C4-2B (cell line): ENCODE data around the gene FAM180A.

Experiments
- H3K27ac ChIP-seq: fragments of 450-650 bp; 2 replicates; pipeline ENCODE4 v1.5.1; 2017
- CTCF ChIP-seq: fragments of 450-650 bp; conservative IDR thresholded peaks from 2 replicates; pipeline ENCODE4 v1.5.1; 2017; ENCODE audit warnings: mild to moderate bottlenecking
- ZFX ChIP-seq: fragments of 450-650 bp; IDR thresholded peaks from 2 replicates; pipeline ENCODE4 v1.6.1; 2017

Gene FAM180A

GRCh38 chr7:135736586-135737305 is 11.9 kb downstream of the FAM180A start:
- TF ChIP-seq ZFX (no peak), CTCF (no peak)
- no peak overlapping the region for H3K27ac ChIP-seq

GRCh38 chr7:135734343-135734689 is 14.3 kb downstream of the FAM180A start:
- H3K27ac ChIP-seq, result no peak overlapping the region
- no peak for TF ChIP-seq ZFX
- TF ChIP-seq CTCF, result no peak

DNA sequence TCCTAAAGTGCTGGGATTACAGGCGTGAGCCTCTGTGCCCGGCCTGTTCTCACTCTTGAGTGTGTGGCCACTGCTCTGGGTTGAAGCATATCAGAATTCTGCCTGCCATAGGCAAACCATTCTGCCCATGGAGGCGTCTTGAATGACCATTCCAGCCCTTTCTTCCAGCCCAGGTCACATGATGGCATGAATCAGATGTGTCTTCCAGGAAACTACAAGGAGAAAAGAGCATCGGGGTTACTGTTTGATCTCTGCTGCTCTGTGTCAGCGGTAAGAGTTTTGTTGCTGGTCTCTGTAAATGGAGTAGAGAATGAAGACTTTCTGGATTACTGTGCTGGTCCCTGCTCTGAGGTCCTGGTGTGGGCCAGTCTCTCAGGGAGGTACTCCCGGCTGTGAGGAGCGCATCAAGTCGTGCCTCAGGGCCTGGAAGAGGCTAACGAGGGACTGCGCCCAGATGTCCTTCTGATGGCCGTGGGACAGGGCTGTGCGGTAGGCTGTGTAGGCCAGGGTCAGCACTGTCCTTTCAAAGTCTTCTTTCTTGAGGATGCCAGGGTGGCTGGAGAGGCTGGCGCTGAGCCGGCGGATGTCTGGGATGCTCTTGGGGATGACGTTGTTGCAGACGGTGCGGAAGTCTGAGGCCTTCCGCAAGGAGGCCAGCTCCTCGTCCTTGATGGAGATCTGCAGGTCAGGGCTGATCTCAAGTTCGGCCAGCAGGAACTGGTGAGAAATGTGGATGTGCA is 14.8 kb downstream of the FAM180A start:
- TF ChIP-seq ZFX (no peak), CTCF (no peak)
- no peak overlapping the region for H3K27ac ChIP-seq

- H3K27ac ChIP-seq, result no peak overlapping the region
Measured at GRCh38 chr7:135731131-135731530, 17.5 kb downstream of the FAM180A start.

DNA sequence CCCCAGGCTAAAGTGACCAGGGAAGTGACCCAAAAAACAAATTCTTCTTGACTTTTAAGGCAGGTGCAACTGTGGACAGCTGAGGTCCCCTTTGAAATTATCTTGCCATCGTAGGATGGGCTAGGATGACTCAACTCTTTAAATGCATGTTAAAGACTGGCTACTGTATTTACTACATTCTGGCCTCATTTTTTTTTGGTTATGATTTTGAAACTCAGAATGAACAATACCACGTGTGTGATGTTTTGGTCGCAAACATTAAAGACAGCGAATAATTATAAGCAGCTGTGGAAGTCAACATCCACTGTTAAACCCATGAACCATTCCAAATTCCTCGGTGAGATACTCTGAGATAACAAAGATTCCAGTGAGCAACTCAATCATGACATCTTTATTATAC is 19.4 kb downstream of the FAM180A start:
- no peak overlapping the region for H3K27ac ChIP-seq
- TF ChIP-seq CTCF, result no peak
- TF ChIP-seq ZFX, result no peak

More at GRCh38 chr7:135731131-135731530, 17.5 kb downstream of the FAM180A start:
- TF ChIP-seq ZFX, result no peak
- no peak for TF ChIP-seq CTCF

DNA sequence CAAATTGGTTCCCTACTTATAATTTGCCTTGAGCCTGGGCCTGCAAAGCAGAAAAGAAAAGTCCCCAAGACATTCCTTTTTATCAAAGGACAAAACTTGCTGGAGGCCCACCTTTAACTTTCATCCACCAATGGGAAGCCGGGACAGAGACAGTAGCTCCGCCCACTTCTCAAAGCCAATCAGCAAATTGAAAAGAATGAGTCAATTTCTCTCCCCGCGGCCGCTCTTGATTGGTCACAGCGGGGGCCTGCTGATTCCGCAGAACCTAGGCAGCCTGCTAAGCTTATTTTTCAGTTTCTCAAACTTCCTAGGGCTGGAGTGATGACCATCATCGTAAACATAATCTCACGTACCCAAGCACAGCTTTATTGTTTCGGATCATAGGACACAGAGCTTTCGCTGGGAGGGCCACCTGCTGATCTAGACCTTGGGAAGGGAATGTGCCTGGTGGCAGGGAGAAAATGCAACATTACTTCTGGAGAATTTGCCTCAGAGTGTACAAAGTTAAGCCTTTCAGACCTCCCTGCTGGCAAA is 20.4 kb downstream of the FAM180A start, which contains the start of gene SLC13A4:
Gene SLC13A4, minus strand, starts transcription at position 51 of the 534 bp plus-strand sequence. CDS start 690 bp downstream, outside the sequence.
- no peak within 1 kb of the TSS for H3K27ac ChIP-seq
- TF ChIP-seq CTCF (no peak), ZFX (no peak)
